Measurements from ENCODE around the gene HMGCS1. TPM values are rescaled to one million over a fixed set of nuclear protein-coding genes. Genes with fewer than 3 reads are reported as not detected.

Gene HMGCS1
- total and polyA plus RNA-seq, 2 of the 4 experiments (the other 2 are of a cell fraction), result 27.5 to 30.6 TPM

DNA sequence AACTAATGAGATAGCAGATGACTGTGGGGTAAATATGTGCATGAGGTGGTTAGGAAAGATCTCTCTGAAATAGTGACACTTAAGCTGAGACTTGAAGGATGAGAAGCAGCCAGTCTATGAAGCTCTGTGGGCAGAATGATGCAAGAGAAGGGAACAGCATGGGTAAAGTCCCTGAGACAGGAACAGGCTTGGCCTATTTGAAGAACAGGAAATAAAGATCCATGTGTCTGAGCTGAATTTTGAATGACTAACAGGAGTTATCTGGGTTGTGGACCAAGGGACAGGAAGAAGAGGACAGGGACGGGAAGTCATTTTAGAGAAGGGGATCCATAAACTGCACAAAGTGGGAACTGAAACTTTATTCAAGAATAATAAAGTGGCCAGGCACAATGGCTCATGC is 25.6 kb upstream of the HMGCS1 start:
- intact Hi-C loops (cut with micrococcal nuclease), result no loop called here
- peaks cover 6% of the 10 kb centered on the region; the same call in 1 of the 2 replicates for H3K9me3 ChIP-seq (ENCODE audit: control insufficient read depth, insufficient read depth, low read length)
- H3K4me1 ChIP-seq (ENCODE audit: control insufficient read depth, insufficient read depth, low read length), result no peaks in the 10 kb centered on the region

More for the DNA sequence above, 25.6 kb upstream of the HMGCS1 start:
- in situ Hi-C loops (cut with MboI; ENCODE audit: low sequenced_read_pairs), result no loop called here
- ATAC-seq (ENCODE audit: low read depth), result no peak
- no peak overlapping the region for H3K4me2 ChIP-seq (ENCODE audit: low read depth, low read length)
- H3K9me1 ChIP-seq (ENCODE audit: insufficient read depth, low read length), result no peaks in the 10 kb centered on the region
- no peak overlapping the region for H3K56ac ChIP-seq (ENCODE audit: extremely low read depth, insufficient read depth, low read length)
- H4K8ac ChIP-seq (ENCODE audit: low read depth in 2 of 2, low read length in 2 of 2), result no peak overlapping the region
- POLR2A ChIA-PET (ENCODE audit: unreplicated experiment), result no interaction called here
- H2BK15ac ChIP-seq (ENCODE audit: low read depth, low read length), result no peak overlapping the region
- no peak overlapping the region for H2AFZ ChIP-seq (replicated peaks; ENCODE audit: low read length, poor library complexity)
- H2AK5ac ChIP-seq (ENCODE audit: low read depth, low read length), result no peak overlapping the region
- TF ChIP-seq CHD1 (IDR thresholded peaks at IDR 0.05; ENCODE audit: low read depth, low read length), result no peak
- no peak overlapping the region for H4K91ac ChIP-seq (ENCODE audit: insufficient read depth, low read depth, low read length)
- CTCF ChIA-PET, result no interaction called here
- no peak for DNase-seq
- H2BK120ac ChIP-seq (ENCODE audit: low read depth, low read length), result no peak overlapping the region
- no peaks in the 10 kb centered on the region for H3K79me1 ChIP-seq (ENCODE audit: low read depth in 1 of 2, low read length in 2 of 2)
- WGBS, 2 experiments (ENCODE audit: extremely low coverage in 2 of 2, insufficient read length in 1 of 2), result 83% methylated on average over 1 of the region's 1 CpG; no CpG with 5 or more reads in 1 of the 2 experiments
- H2AK9ac ChIP-seq (replicated peaks; ENCODE audit: low read depth, low read length, poor library complexity), result no peak overlapping the region
- H3K4ac ChIP-seq (ENCODE audit: low read depth, low read length), result no peak overlapping the region
- H2BK20ac ChIP-seq (ENCODE audit: low read depth, low read length), result no peak overlapping the region
- no peak overlapping the region for H4K5ac ChIP-seq (ENCODE audit: low read depth, low read length)
- H3K36me3 ChIP-seq (ENCODE audit: control insufficient read depth, insufficient read depth, low read length), result no peaks in the 10 kb centered on the region
- no peak overlapping the region for H3K14ac ChIP-seq (replicated peaks; ENCODE audit: low read depth, low read length)
- no TSS peak for BruUV-seq (replicated peaks)
- H4K20me1 ChIP-seq (ENCODE audit: insufficient read depth, low read length), result no peaks in the 10 kb centered on the region
- no peak overlapping the region for H2BK5ac ChIP-seq (ENCODE audit: low read depth, low read length, poor library complexity, severe bottlenecking)
- H3K9ac ChIP-seq (ENCODE audit: low read depth, low read length), result no peak overlapping the region
- no peak overlapping the region for H3K18ac ChIP-seq (ENCODE audit: low read depth, low read length)
- H3K4me3 ChIP-seq (ENCODE audit: insufficient read depth, low read depth, low read length), result no peak overlapping the region
- dilution Hi-C loops (cut with HindIII; ENCODE audit: low sequenced_read_pairs, unreplicated experiment), result no loop called here
- H3K23ac ChIP-seq (ENCODE audit: low read depth, low read length), result no peak overlapping the region
- H3K27me3 ChIP-seq (ENCODE audit: control insufficient read depth, insufficient read depth, low read length), result no peaks in the 10 kb centered on the region
- no peak overlapping the region for H3K27ac ChIP-seq (ENCODE audit: insufficient read depth, low read length)
